SU-DHL-6 (cell line): ENCODE results near the gene TSPAN1.

Source experiments
- CTCF ChIP-seq: fragments of 200-600 bp; sonication (generic); IDR thresholded peaks from one replicate; pipeline ENCODE4 v1.5.1; 2017; ENCODE audit warnings: antibody characterized with exemption, mild to moderate bottlenecking, low read length, moderate library complexity; ENCODE audit not compliant: insufficient read depth, poor library complexity, severe bottlenecking
- EZH2phosphoT487 ChIP-seq: fragments of 200-600 bp; sonication (generic), shearing (Covaris generic); conservative IDR thresholded peaks from 2 replicates; pipeline ENCODE4 v1.6.1; 2018; ENCODE audit warnings: mild to moderate bottlenecking, antibody characterized with exemption, low read length, moderate library complexity, mixed read lengths

GRCh38 chr1:46180082-46180616 lies 5.3 kb downstream of the TSPAN1 start:
- TF ChIP-seq CTCF (no peak), EZH2phosphoT487 (no peak)
